Naive thymus-derived CD4-positive, alpha-beta T cell (primary cell): ENCODE data around the gene ZCCHC17. TPM values are rescaled to one million over a fixed set of nuclear protein-coding genes. Genes with fewer than 3 reads are reported as not detected.

Source experiments
- ATAC-seq: fragments of 150-1000 bp; cut with Tn5 transposase; 2 replicates; pipeline ENCODE4 v1.10.0; 2021; ENCODE audit warnings: mild to moderate bottlenecking, moderate library complexity
- CTCF ChIA-PET: fragments of 350-600 bp; sonication (Branson Sonifier 250); formaldehyde crosslinking; loops from one replicate; lab custom pipeline; 2021; ENCODE audit warnings: antibody characterized with exemption; lab: Charles Lee
- POLR2A ChIA-PET: fragments of 350-600 bp; sonication (Branson Sonifier 250); formaldehyde crosslinking; loops from one replicate; lab custom pipeline; 2021; ENCODE audit warnings: antibody characterized with exemption, inconsistent platforms; lab: Charles Lee
- DNase-seq, 9 donors: peaks; one replicate each; pipeline versions ENCODE4 v3.0.0 to v3.0.0-alpha.2; 2020 to 2022; ENCODE audit warnings: mixed read lengths in 1 of 9
- H3K27ac ChIP-seq: one replicate; pipeline ENCODE4 v1.7.0; 2013; ENCODE audit warnings: mild to moderate bottlenecking, low read depth, low read length, moderate library complexity
- H3K27me3 ChIP-seq, 2 donors: one replicate each; pipeline ENCODE4 v1.7.0; 2013; ENCODE audit warnings: low read length in 2 of 2, mild to moderate bottlenecking in 2 of 2, moderate library complexity in 2 of 2; ENCODE audit not compliant: control insufficient read depth in 2 of 2, insufficient read depth in 2 of 2
- H3K36me3 ChIP-seq, 3 experiments: 1 replicate in 2 of 3; 2 replicates in 1 of 3; pipeline ENCODE4 v1.7.0; 2013; ENCODE audit warnings: low read length in 3 of 3, mild to moderate bottlenecking in 3 of 3, moderate library complexity in 1 of 3; ENCODE audit not compliant: insufficient read depth in 3 of 3, control insufficient read depth in 2 of 3
- H3K4me1 ChIP-seq, 2 donors: one replicate each; pipeline ENCODE4 v1.7.0; 2013; ENCODE audit warnings: low read length in 2 of 2, mild to moderate bottlenecking in 2 of 2, moderate library complexity in 1 of 2; ENCODE audit not compliant: control insufficient read depth in 2 of 2, insufficient read depth in 2 of 2
- H3K4me3 ChIP-seq: 2 replicates; pipeline ENCODE4 v1.7.0; 2013; ENCODE audit warnings: mild to moderate bottlenecking, low read length
- H3K9me3 ChIP-seq, 3 experiments: 1 replicate in 2 of 3; 2 replicates in 1 of 3; pipeline ENCODE4 v1.7.0; 2013; ENCODE audit warnings: low read length in 3 of 3; ENCODE audit not compliant: control insufficient read depth in 2 of 3
- H3K27ac Mint-ChIP-seq, 9 donors: one replicate each; pipeline ENCODE4 v1.8.0; 2020 to 2022; ENCODE audit warnings: mixed read lengths in 9 of 9, mild to moderate bottlenecking in 8 of 9, moderate library complexity in 5 of 9, inconsistent platforms in 2 of 9
- H3K27me3 Mint-ChIP-seq, 5 donors: one replicate each; pipeline ENCODE4 v1.8.0; 2021 to 2022; ENCODE audit warnings: mixed read lengths in 5 of 5, mild to moderate bottlenecking in 1 of 5
- H3K36me3 Mint-ChIP-seq, 5 donors: one replicate each; pipeline ENCODE4 v1.8.0; 2020 to 2022; ENCODE audit warnings: mixed read lengths in 5 of 5, mild to moderate bottlenecking in 3 of 5, inconsistent platforms in 1 of 5
- H3K4me1 Mint-ChIP-seq, 7 donors: one replicate each; pipeline ENCODE4 v1.8.0; 2020 to 2022; ENCODE audit warnings: mixed read lengths in 7 of 7, mild to moderate bottlenecking in 3 of 7, inconsistent platforms in 1 of 7
- H3K4me3 Mint-ChIP-seq, 10 donors: one replicate each; pipeline ENCODE4 v1.8.0; 2020 to 2022; ENCODE audit warnings: mild to moderate bottlenecking in 10 of 10, mixed read lengths in 10 of 10, moderate library complexity in 6 of 10, inconsistent platforms in 2 of 10
- H3K9me3 Mint-ChIP-seq, 11 donors: one replicate each; pipeline ENCODE4 v1.8.0; 2020 to 2022; ENCODE audit warnings: mixed read lengths in 11 of 11, mild to moderate bottlenecking in 4 of 11, inconsistent platforms in 1 of 11, moderate library complexity in 1 of 11
- intact Hi-C, 2 donors: fragments of 100-400 bp; cut with micrococcal nuclease; formaldehyde crosslinking; loops; one replicate each; pipeline ENCODE4 v1.15.1; 2023
- polyA plus RNA-seq, 2 donors: library from polyadenylated mRNA; unstranded; fragments of 300-500 nt; fragmentation: Illumina TruSeq; gene quantifications; one replicate each; pipeline ENCODE4 v1.2.3, GENCODE V29; 2021
- total RNA-seq, 6 experiments: library from RNA in 5 of 6; stranded (reverse) in 5 of 6; gene quantifications; 1 replicate in 5 of 6; 2 replicates in 1 of 6; pipeline ENCODE4 v1.2.3 and lab custom pipeline; 2021 to 2026

The ZCCHC17 gene
- total and polyA plus RNA-seq, 7 experiments from 2014 or later = 10.3 to 43.4 (median 21.4) TPM

DNA sequence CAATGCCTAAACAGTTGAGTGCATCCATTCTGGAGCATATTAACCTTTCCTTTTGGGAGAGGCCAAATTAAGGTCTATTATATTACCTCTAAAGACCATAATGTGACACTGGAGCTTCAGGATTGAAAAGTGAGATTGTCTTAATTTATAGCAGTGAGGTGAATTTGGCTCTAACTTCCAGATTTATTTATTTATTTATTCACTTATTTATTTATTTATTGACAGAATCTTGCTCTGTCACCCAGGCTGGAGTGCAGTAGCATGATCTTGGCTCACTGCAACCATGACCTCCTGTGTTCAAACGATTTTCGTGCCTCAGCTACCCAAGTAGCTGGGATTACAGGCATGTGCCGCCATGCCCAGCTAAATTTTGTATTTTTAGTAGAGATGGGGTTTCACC, 19.1 kb downstream of the ZCCHC17 start:
- ChIA-PET CTCF (no interaction called here), POLR2A (no interaction called here)
- Mint-ChIP-seq H3K27me3 (no peaks in the 10 kb centered on the region), H3K9me3 (peaks cover 0 to 1% (median 0%) of the 10 kb centered on the region in 11 donors), H3K4me1 (peaks cover 0 to 5% (median 0%) of the 10 kb centered on the region in 7 donors), H3K27ac (no peak overlapping the region), H3K36me3 (peaks cover 9 to 78% (median 33%) of the 10 kb centered on the region in 5 donors), H3K4me3 (no peak overlapping the region)
- no peaks in the 10 kb centered on the region for H3K4me1 ChIP-seq
- intact Hi-C loops = loop anchor here in 1 of 2 donors (5.0 kb wide), 1 partner anchor 44 kb away; no protein-coding TSS in a partner anchor
- no peak overlapping the region for H3K27ac ChIP-seq
- no peak overlapping the region for H3K4me3 ChIP-seq
- peaks cover 0 to 75% (median 11%) of the 10 kb centered on the region in 3 experiments for H3K36me3 ChIP-seq
- ATAC-seq = no peak
- H3K27me3 ChIP-seq = no peaks in the 10 kb centered on the region
- no peak for DNase-seq
- H3K9me3 ChIP-seq = no peaks in the 10 kb centered on the region

DNA sequence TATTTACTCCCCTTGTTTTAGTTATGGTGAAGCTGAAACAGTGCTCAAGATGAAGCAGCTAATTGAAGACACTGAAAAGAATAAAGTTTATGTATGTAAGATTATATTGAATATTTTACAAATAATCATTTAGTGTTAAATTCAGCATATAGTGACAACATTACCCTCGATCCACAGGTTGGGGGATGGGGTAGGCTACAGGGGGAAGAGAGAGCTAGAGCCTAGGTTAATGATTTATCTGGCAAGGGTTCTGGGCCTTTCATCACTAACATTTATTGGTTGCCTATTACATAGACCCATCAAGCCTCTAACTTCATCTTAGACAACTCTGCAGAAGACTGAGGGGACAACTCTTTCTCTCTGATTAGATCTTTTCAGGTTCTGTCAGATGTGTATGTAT, 21.3 kb downstream of the ZCCHC17 start:
- intact Hi-C loops = loop anchor here in 1 of 2 donors (5.0 kb wide), 1 partner anchor 46 kb away; no protein-coding TSS in a partner anchor
- no peaks in the 10 kb centered on the region for H3K9me3 ChIP-seq
- ChIA-PET POLR2A (no interaction called here), CTCF (no interaction called here)
- H3K27ac ChIP-seq = no peak overlapping the region
- peaks cover 0 to 64% (median 4%) of the 10 kb centered on the region in 3 experiments for H3K36me3 ChIP-seq
- Mint-ChIP-seq H3K27ac (no peak overlapping the region), H3K4me1 (peaks cover 0 to 4% (median 0%) of the 10 kb centered on the region in 7 donors), H3K27me3 (no peaks in the 10 kb centered on the region), H3K36me3 (peaks cover 4 to 78% (median 19%) of the 10 kb centered on the region in 5 donors), H3K9me3 (no peaks in the 10 kb centered on the region), H3K4me3 (no peak overlapping the region)
- DNase-seq = no peak
- H3K4me1 ChIP-seq = no peaks in the 10 kb centered on the region
- H3K4me3 ChIP-seq = no peak overlapping the region
- H3K27me3 ChIP-seq = no peaks in the 10 kb centered on the region
- ATAC-seq = no peak

GRCh38 chr1:31324093-31324492, 27.3 kb downstream of the ZCCHC17 start:
- CTCF ChIA-PET = no interaction called here
- Mint-ChIP-seq H3K4me1 (peaks cover 0 to 4% (median 0%) of the 10 kb centered on the region in 7 donors), H3K27ac (no peak overlapping the region)

DNA sequence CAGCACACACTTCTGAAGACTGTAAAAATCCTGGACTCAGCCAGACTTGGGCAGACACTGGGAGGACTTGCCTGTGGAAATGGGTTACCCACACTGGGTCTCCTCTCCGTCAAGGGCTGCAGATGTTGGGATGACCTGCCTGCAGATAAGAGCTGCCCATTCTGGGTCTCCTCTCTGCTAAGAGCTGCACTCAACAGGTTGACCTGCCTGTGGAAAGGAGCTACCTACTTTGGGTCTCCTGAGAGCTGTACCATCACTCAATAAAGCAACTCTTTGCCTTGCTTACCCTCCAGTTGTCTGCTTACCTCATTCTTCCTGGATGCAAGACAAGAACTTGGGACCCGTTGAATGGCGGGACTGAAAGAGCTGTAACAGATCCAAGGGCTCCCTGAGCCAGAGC, 28.2 kb downstream of the ZCCHC17 start:
- POLR2A ChIA-PET = no interaction called here
- DNase-seq = no peak
- intact Hi-C loops = no loop called here
- ATAC-seq = no peak
- Mint-ChIP-seq H3K4me1 (peaks cover 0 to 4% (median 0%) of the 10 kb centered on the region in 7 donors), H3K4me3 (no peak overlapping the region), H3K27me3 (no peaks in the 10 kb centered on the region), H3K9me3 (no peaks in the 10 kb centered on the region), H3K36me3 (peaks cover 0 to 27% (median 10%) of the 10 kb centered on the region in 5 donors), H3K27ac (no peak overlapping the region)
- H3K27me3 ChIP-seq = no peaks in the 10 kb centered on the region
- peaks cover 0 to 31% (median 0%) of the 10 kb centered on the region in 3 experiments for H3K36me3 ChIP-seq
- no peak overlapping the region for H3K4me3 ChIP-seq
- CTCF ChIA-PET = no interaction called here
- H3K4me1 ChIP-seq = no peaks in the 10 kb centered on the region
- no peaks in the 10 kb centered on the region for H3K9me3 ChIP-seq
- H3K27ac ChIP-seq = no peak overlapping the region

More at GRCh38 chr1:31324093-31324492, 27.3 kb downstream of the ZCCHC17 start:
- Mint-ChIP-seq H3K9me3 (no peaks in the 10 kb centered on the region), H3K4me3 (no peak overlapping the region), H3K27me3 (no peaks in the 10 kb centered on the region), H3K36me3 (peaks cover 0 to 33% (median 10%) of the 10 kb centered on the region in 5 donors)
- Histone ChIP-seq H3K4me3 (no peak overlapping the region), H3K9me3 (no peaks in the 10 kb centered on the region), H3K27me3 (no peaks in the 10 kb centered on the region), H3K27ac (no peak overlapping the region), H3K36me3 (peaks cover 0 to 33% (median 0%) of the 10 kb centered on the region in 3 experiments), H3K4me1 (no peaks in the 10 kb centered on the region)
- intact Hi-C loops = no loop called here
- DNase-seq (no peak), ATAC-seq (no peak)
- POLR2A ChIA-PET = no interaction called here

- ATAC-seq (no peak), DNase-seq (no peak)
- Mint-ChIP-seq H3K4me3 (no peak overlapping the region), H3K4me1 (peaks cover 0 to 1% (median 0%) of the 10 kb centered on the region in 7 donors), H3K9me3 (no peaks in the 10 kb centered on the region), H3K27ac (no peak overlapping the region), H3K27me3 (no peaks in the 10 kb centered on the region), H3K36me3 (peaks cover 0 to 23% (median 5%) of the 10 kb centered on the region in 5 donors)
- H3K9me3 ChIP-seq = no peaks in the 10 kb centered on the region
- H3K27me3 ChIP-seq = no peaks in the 10 kb centered on the region
- H3K4me3 ChIP-seq = no peak overlapping the region
- CTCF ChIA-PET = interaction anchor here (0.5 to 0.7 kb wide), 2 partner anchors 13 to 38 kb away, joined by 3 to 6 read pairs; no protein-coding TSS in a partner anchor
- intact Hi-C loops = no loop called here
- no peaks in the 10 kb centered on the region for H3K4me1 ChIP-seq
- H3K36me3 ChIP-seq = peaks cover 0 to 20% (median 0%) of the 10 kb centered on the region in 3 experiments
- POLR2A ChIA-PET = no interaction called here
- no peak overlapping the region for H3K27ac ChIP-seq
Observed at GRCh38 chr1:31326461-31326860, 29.6 kb downstream of the ZCCHC17 start.

- no peak overlapping the region for H3K4me3 ChIP-seq
- no peaks in the 10 kb centered on the region for H3K27me3 ChIP-seq
- ChIA-PET CTCF (no interaction called here), POLR2A (no interaction called here)
- H3K9me3 Mint-ChIP-seq = no peaks in the 10 kb centered on the region
- no peak for ATAC-seq
- no peaks in the 10 kb centered on the region for H3K27me3 Mint-ChIP-seq
- no peak overlapping the region for H3K4me3 Mint-ChIP-seq
- no peak overlapping the region for H3K27ac ChIP-seq
- intact Hi-C loops = no loop called here
- H3K9me3 ChIP-seq = no peaks in the 10 kb centered on the region
- no peaks in the 10 kb centered on the region for H3K4me1 ChIP-seq
- no peak overlapping the region for H3K27ac Mint-ChIP-seq
- H3K36me3 ChIP-seq = peaks cover 0 to 20% (median 0%) of the 10 kb centered on the region in 3 experiments
- H3K36me3 Mint-ChIP-seq = peaks cover 0 to 19% (median 2%) of the 10 kb centered on the region in 5 donors
- DNase-seq = no peak
- H3K4me1 Mint-ChIP-seq = peaks cover 0 to 1% (median 0%) of the 10 kb centered on the region in 7 donors
Observed at GRCh38 chr1:31327381-31327780, 30.5 kb downstream of the ZCCHC17 start.

GRCh38 chr1:31335007-31335406, 38.2 kb downstream of the ZCCHC17 start:
- CTCF ChIA-PET = no interaction called here
- no peak overlapping the region for H3K4me3 ChIP-seq
- DNase-seq = peak in 5 of 9 donors; percentile 4 to 22 (median 7)
- no peaks in the 10 kb centered on the region for H3K27me3 ChIP-seq
- H3K36me3 ChIP-seq = peaks cover 0 to 13% (median 5%) of the 10 kb centered on the region in 3 experiments
- H3K9me3 Mint-ChIP-seq = peaks cover 0 to 2% (median 0%) of the 10 kb centered on the region in 11 donors
- no peaks in the 10 kb centered on the region for H3K4me1 ChIP-seq
- POLR2A ChIA-PET = no interaction called here
- H3K36me3 Mint-ChIP-seq = peaks cover 0 to 41% (median 10%) of the 10 kb centered on the region in 5 donors
- no peak overlapping the region for H3K27ac Mint-ChIP-seq
- intact Hi-C loops = loop anchor here (1.0 to 2.0 kb wide), 4 partner anchors 150 to 616 kb away; no protein-coding TSS in a partner anchor
- H3K4me3 Mint-ChIP-seq = no peak overlapping the region
- no peaks in the 10 kb centered on the region for H3K27me3 Mint-ChIP-seq
- H3K4me1 Mint-ChIP-seq = peaks cover 0 to 7% (median 4%) of the 10 kb centered on the region in 7 donors
- H3K9me3 ChIP-seq = no peaks in the 10 kb centered on the region
- ATAC-seq = no peak
- no peak overlapping the region for H3K27ac ChIP-seq
